H1 (cell line): ENCODE measurements around the gene NAA40. TPM values are rescaled to one million over a fixed set of nuclear protein-coding genes. Genes with fewer than 3 reads are reported as not detected.

ENCODE experiments used
- CTCF ChIA-PET: fragments of 300-600 bp; sonication (Branson Sonifier 250); formaldehyde crosslinking; loops from one replicate; lab custom pipeline; 2021; ENCODE audit not compliant: partially characterized antibody; lab: Charles Lee
- POLR2A ChIA-PET: fragments of 300-600 bp; sonication (Branson Sonifier 250); formaldehyde crosslinking; loops from one replicate; lab custom pipeline; 2021; ENCODE audit warnings: inconsistent platforms; ENCODE audit not compliant: partially characterized antibody; lab: Charles Lee
- DNase-seq, 2 experiments: peaks; one replicate each; pipeline versions ENCODE4 v3.0.0 to v3.0.0-alpha.2; 2010 to 2022; ENCODE audit warnings: low spot score in 2 of 2, low read depth in 1 of 2, mixed read lengths in 1 of 2
- FAIRE-seq: peaks from 2 replicates; lab custom pipeline; 2011; peaks lifted over from hg19 to GRCh38; lab: Jason Lieb, UNC
- H2AFZ ChIP-seq: 2 replicates; pipeline ENCODE4 v1.8.1; 2012; ENCODE audit warnings: low read length, inconsistent platforms
- H2AK5ac ChIP-seq: 2 replicates; pipeline ENCODE4 v1.6.1; 2013; ENCODE audit warnings: low read depth, low read length
- H2BK120ac ChIP-seq: replicated peaks from 2 replicates; pipeline ENCODE3; 2013; ENCODE audit warnings: low read depth, low read length, inconsistent platforms
- H2BK12ac ChIP-seq: 2 replicates; pipeline ENCODE4 v1.6.1; 2013; ENCODE audit warnings: low read depth, low read length
- H2BK15ac ChIP-seq: 2 replicates; pipeline ENCODE4 v1.6.1; 2013; ENCODE audit warnings: low read length
- H2BK20ac ChIP-seq: 2 replicates; pipeline ENCODE4 v1.6.1; 2013; ENCODE audit warnings: low read length
- H2BK5ac ChIP-seq: 2 replicates; pipeline ENCODE4 v1.6.1; 2013; ENCODE audit warnings: low read depth, low read length
- H3K14ac ChIP-seq: 2 replicates; pipeline ENCODE4 v1.6.1; 2013; ENCODE audit warnings: inconsistent platforms; ENCODE audit not compliant: insufficient read length
- H3K18ac ChIP-seq: 2 replicates; pipeline ENCODE4 v1.6.1; 2013; ENCODE audit warnings: low read length; ENCODE audit errors: extremely low read depth
- H3K23ac ChIP-seq: 2 replicates; pipeline ENCODE4 v1.6.1; 2013; ENCODE audit warnings: inconsistent platforms; ENCODE audit not compliant: insufficient read length
- H3K23me2 ChIP-seq: 2 replicates; pipeline ENCODE4 v1.6.1; 2013; ENCODE audit warnings: low read depth, low read length
- H3K27ac ChIP-seq: 2 replicates; pipeline ENCODE4 v1.6.1; 2011; ENCODE audit warnings: low read depth, low read length, inconsistent platforms
- H3K27me3 ChIP-seq, 4 experiments: replicated peaks in 1 of 4; 1 replicate in 1 of 4; 2 replicates in 3 of 4; pipeline versions ENCODE4 v1.6.1 to v1.8.1; 2011 to 2013; ENCODE audit warnings: low read length in 3 of 4, mild to moderate bottlenecking in 3 of 4, inconsistent platforms in 2 of 4, mixed read lengths in 2 of 4, moderate library complexity in 1 of 4; ENCODE audit not compliant: control insufficient read depth in 3 of 4, insufficient read depth in 3 of 4; ENCODE audit errors: extremely low read depth in 1 of 4
- H3K36me3 ChIP-seq, 4 experiments: 2 replicates each; pipeline versions ENCODE4 v1.6.1 to v1.8.1; 2011 to 2013; ENCODE audit warnings: mild to moderate bottlenecking in 4 of 4, low read length in 3 of 4, moderate library complexity in 2 of 4, control low read depth in 1 of 4, inconsistent platforms in 1 of 4; ENCODE audit not compliant: insufficient read depth in 4 of 4, control insufficient read depth in 2 of 4
- H3K4ac ChIP-seq: replicated peaks from 2 replicates; pipeline ENCODE3; 2013; ENCODE audit warnings: low read length, low read depth, mixed read lengths, inconsistent platforms; ENCODE audit not compliant: insufficient read length
- H3K4me1 ChIP-seq, 4 experiments: replicated peaks in 1 of 4; 1 replicate in 1 of 4; 2 replicates in 3 of 4; pipeline versions ENCODE4 v1.6.1 to v1.8.1; 2011 to 2013; ENCODE audit warnings: low read length in 3 of 4, inconsistent platforms in 2 of 4, mixed read lengths in 1 of 4; ENCODE audit not compliant: insufficient read depth in 4 of 4, control insufficient read depth in 3 of 4
- H3K4me2 ChIP-seq, 2 experiments: 2 replicates each; pipeline versions ENCODE4 v1.6.1 to v1.8.1; 2011 to 2013; ENCODE audit warnings: low read depth in 2 of 2, low read length in 2 of 2, control low read depth in 1 of 2, inconsistent platforms in 1 of 2, mild to moderate bottlenecking in 1 of 2; ENCODE audit not compliant: insufficient read depth in 1 of 2
- H3K4me3 ChIP-seq, 4 experiments: fragments of 200-600, 300-600 bp in 1 of 4; sonication (generic), shearing (Covaris generic), sonication (Bioruptor Twin) in 1 of 4; 2 replicates each; pipeline versions ENCODE4 v1.5.1 to v1.8.1; 2011 to 2016; ENCODE audit warnings: low read length in 4 of 4, low read depth in 3 of 4, control low read depth in 2 of 4, inconsistent platforms in 2 of 4, mild to moderate bottlenecking in 2 of 4, mixed read lengths in 1 of 4, moderate library complexity in 1 of 4; ENCODE audit not compliant: insufficient read depth in 2 of 4; ENCODE audit errors: extremely low read depth in 1 of 4
- H3K56ac ChIP-seq: replicated peaks from 2 replicates; pipeline ENCODE3; 2013; ENCODE audit warnings: low read depth, mild to moderate bottlenecking, mixed read lengths, low read length, inconsistent platforms; ENCODE audit not compliant: insufficient read length
- H3K79me1 ChIP-seq: 2 replicates; pipeline ENCODE4 v1.6.1; 2013; ENCODE audit warnings: low read depth, low read length, control low read depth
- H3K79me2 ChIP-seq, 2 experiments: 2 replicates each; pipeline versions ENCODE4 v1.6.1 to v1.8.1; 2012 to 2013; ENCODE audit warnings: low read length in 2 of 2, mild to moderate bottlenecking in 2 of 2, inconsistent platforms in 1 of 2; ENCODE audit not compliant: insufficient read depth in 2 of 2, control insufficient read depth in 1 of 2
- H3K9ac ChIP-seq, 4 experiments: replicated peaks in 1 of 4; 1 replicate in 1 of 4; 2 replicates in 3 of 4; pipeline versions ENCODE4 v1.6.1 to v1.8.1; 2011 to 2013; ENCODE audit warnings: low read depth in 3 of 4, low read length in 3 of 4, control low read depth in 2 of 4, mild to moderate bottlenecking in 2 of 4, moderate library complexity in 2 of 4, inconsistent platforms in 1 of 4; ENCODE audit errors: extremely low read depth in 1 of 4
- H3K9me3 ChIP-seq, 2 experiments: 2 replicates each; pipeline versions ENCODE4 v1.6.1 to v1.8.1; 2012 to 2013; ENCODE audit warnings: mild to moderate bottlenecking in 2 of 2, moderate library complexity in 2 of 2, control low read depth in 1 of 2, inconsistent platforms in 1 of 2, low read depth in 1 of 2, low read length in 1 of 2, mixed read lengths in 1 of 2; ENCODE audit not compliant: insufficient read depth in 2 of 2
- H4K20me1 ChIP-seq, 2 experiments: replicated peaks in 1 of 2; 2 replicates each; pipeline versions ENCODE3 to v1.8.1; 2011 to 2013; ENCODE audit warnings: inconsistent platforms in 2 of 2, low read length in 2 of 2, mild to moderate bottlenecking in 1 of 2; ENCODE audit not compliant: insufficient read depth in 2 of 2, control insufficient read depth in 1 of 2
- H4K5ac ChIP-seq: 2 replicates; pipeline ENCODE4 v1.6.1; 2013; ENCODE audit warnings: low read length, low read depth, mixed read lengths, inconsistent platforms; ENCODE audit not compliant: insufficient read length
- H4K8ac ChIP-seq: 2 replicates; pipeline ENCODE4 v1.8.0; 2013; ENCODE audit warnings: mild to moderate bottlenecking, moderate library complexity, low read length, inconsistent platforms; ENCODE audit not compliant: insufficient read depth; ENCODE audit errors: extremely low read depth
- H4K91ac ChIP-seq: replicated peaks from 2 replicates; pipeline ENCODE3; 2013; ENCODE audit warnings: low read length, mixed read lengths, inconsistent platforms; ENCODE audit not compliant: insufficient read length
- CHD2 ChIP-seq: IDR thresholded peaks from 2 replicates; pipeline ENCODE4 v1.6.1; 2012; ENCODE audit warnings: low read length, improper control_type of control experiment
- CTBP2 ChIP-seq: IDR thresholded peaks from 2 replicates; pipeline ENCODE4 v1.7.0; 2011; ENCODE audit warnings: borderline replicate concordance, mild to moderate bottlenecking, moderate library complexity, mixed read lengths, low read length; ENCODE audit not compliant: insufficient read depth, insufficient read length
- EP300 ChIP-seq, 2 experiments: IDR thresholded peaks; 1 replicate in 1 of 2; 2 replicates in 1 of 2; pipeline ENCODE4 v1.6.1; 2011 to 2012; ENCODE audit warnings: low read depth in 2 of 2, low read length in 2 of 2, mild to moderate bottlenecking in 2 of 2, borderline replicate concordance in 1 of 2, inconsistent platforms in 1 of 2, moderate library complexity in 1 of 2
- HDAC2 ChIP-seq, 2 experiments: fragments of 300-600 bp in 1 of 2; sonication (generic) in 1 of 2; IDR thresholded peaks; 2 replicates each; pipeline ENCODE4 v1.6.1; 2011 to 2012; ENCODE audit warnings: low read depth in 2 of 2, low read length in 2 of 2, mild to moderate bottlenecking in 2 of 2, moderate library complexity in 2 of 2, borderline replicate concordance in 1 of 2, inconsistent platforms in 1 of 2
- MAFK ChIP-seq: IDR thresholded peaks from 2 replicates; pipeline ENCODE4 v1.6.1; 2012; ENCODE audit warnings: low read depth, mild to moderate bottlenecking, improper control_type of control experiment, low read length
- RFX5 ChIP-seq: IDR thresholded peaks from 2 replicates; pipeline ENCODE4 v1.6.1; 2011; ENCODE audit warnings: low read depth, low read length, improper control_type of control experiment, borderline replicate concordance
- RNF2 ChIP-seq: fragments of 200-900, 300-1000 bp; sonication (generic); IDR thresholded peaks from 2 replicates; pipeline ENCODE4 v1.7.1; 2016; ENCODE audit warnings: borderline replicate concordance, low read depth, mild to moderate bottlenecking, antibody characterized with exemption, low read length; ENCODE audit not compliant: poor library complexity, severe bottlenecking; ENCODE audit errors: missing control alignments
- SIRT6 ChIP-seq: IDR thresholded peaks from one replicate; pipeline ENCODE4 v1.7.1; 2012; ENCODE audit warnings: low read length, inconsistent platforms
- TEAD4 ChIP-seq: IDR thresholded peaks from 2 replicates; pipeline ENCODE4 v1.6.1; 2012; ENCODE audit warnings: low read depth, low read length, inconsistent platforms, mixed read lengths
- WGBS, 2 experiments: shearing (Covaris generic) in 1 of 2; methylation state at CpG; one replicate each; pipeline versions ENCODE4 v1.1.6 to v1.1.7; 2013 to 2015; ENCODE audit warnings: low lambda C conversion rate in 2 of 2, mixed read lengths in 2 of 2, inconsistent platforms in 1 of 2, low coverage in 1 of 2, missing lambda C conversion rate in 1 of 2; ENCODE audit not compliant: insufficient replicate concordance in 2 of 2, insufficient coverage in 1 of 2, insufficient read length in 1 of 2; ENCODE audit errors: extremely low coverage in 1 of 2, missing lambda C conversion rate in 1 of 2; 5-methylcytosine and 5-hydroxymethylcytosine counted together
- polyA plus RNA-seq, 7 experiments: library from polyadenylated mRNA; depleted of rRNA in 3 of 7; stranded (reverse) in 5 of 7; unstranded in 2 of 7; fragments of >200 nt in 5 of 7; fragments of 200-250 nt in 2 of 7; gene quantifications; 1 replicate in 5 of 7; 2 replicates in 1 of 7; 4 replicates in 1 of 7; pipeline versions ENCODE4 v1.2.1 to v1.2.3, GENCODE V29; 2011 to 2013; ENCODE audit warnings: missing spikeins in 2 of 7, mixed read lengths in 2 of 7
- total RNA-seq: library from RNA; stranded (reverse); fragmentation: NEBNext Ultra II Directional; extraction: Animal tissue kit (Norgen Biotek cat#: 25700); gene quantifications from 2 replicates; pipeline ENCODE4 v1.2.1, GENCODE V29; 2021

Gene NAA40
- total and polyA plus RNA-seq, 2 of the 8 experiments (the other 6 are each of a cell fraction or from before 2014, with no cell fraction given), result 20.0 to 31.1 TPM

- peaks cover 9% of the 10 kb centered on the region for H3K79me1 ChIP-seq
- ChIA-PET POLR2A (interaction anchor here (0.7 to 10.7 kb wide), 27 partner anchors 9 to 1584 kb away, joined by 3 to 173 read pairs (median 4); partner anchors contain the start of genes MARK2, NAA40 and ZFTA), CTCF (interaction anchor here (0.7 to 9.3 kb wide), 13 partner anchors 9 to 116 kb away, joined by 3 to 129 read pairs (median 4); partner anchors contain the start of genes MARK2 and NAA40)
- H2BK120ac ChIP-seq, result peak overlapping the region; percentile 85
- H3K9me3 ChIP-seq, result no peaks in the 10 kb centered on the region
- 2% methylated on average over 12 of the region's 50 CpGs; no CpG with 5 or more reads in 1 of the 2 experiments for WGBS, 2 experiments
- H2AK5ac ChIP-seq, result peak overlapping the region; percentile 79; the same call in 1 of the 2 replicates
- H3K23me2 ChIP-seq, result peaks cover 31% of the 10 kb centered on the region
- H3K14ac ChIP-seq, result peak overlapping the region; percentile 25
- H3K36me3 ChIP-seq, result peaks cover 10 to 19% (median 15%) of the 10 kb centered on the region in 4 experiments; a peak in 5 of 8 replicates
- H3K4ac ChIP-seq, result peak overlapping the region; percentile 96
- peak overlapping the region; percentile 57 to 86 (median 66) for H3K4me3 ChIP-seq
- H3K18ac ChIP-seq, result peak overlapping the region; percentile 100
- H2BK15ac ChIP-seq, result peak overlapping the region; percentile 96
- peak overlapping the region; percentile 79 for H3K56ac ChIP-seq
- peak overlapping the region; percentile 89 to 97 for H3K4me2 ChIP-seq
- H4K5ac ChIP-seq, result peak overlapping the region; percentile 98
- H3K23ac ChIP-seq, result no peak overlapping the region
- H2AFZ ChIP-seq, result no peak overlapping the region
- peaks cover 12 to 15% of the 10 kb centered on the region in 2 experiments for H4K20me1 ChIP-seq
- peaks cover 0 to 3% (median 0%) of the 10 kb centered on the region in 4 experiments; a peak in 2 of 7 replicates for H3K27me3 ChIP-seq
- H3K79me2 ChIP-seq, result peaks cover 3 to 29% of the 10 kb centered on the region in 2 experiments; a peak in 3 of 4 replicates
- peaks cover 2 to 37% (median 31%) of the 10 kb centered on the region in 4 experiments for H3K4me1 ChIP-seq
- peak overlapping the region; percentile 99 for H2BK5ac ChIP-seq
- FAIRE-seq (no peak), DNase-seq (peak in 1 of 2 experiments; percentile 88)
- H3K9ac ChIP-seq, result peak overlapping the region in 3 of 4 experiments; percentile 81 to 88 (median 82); a peak in 6 of 7 replicates
- H3K27ac ChIP-seq, result peak overlapping the region; percentile 95
- peak overlapping the region; percentile 86; the same call in 1 of the 2 replicates for H2BK20ac ChIP-seq
- H2BK12ac ChIP-seq, result peak overlapping the region; percentile 95
- H4K8ac ChIP-seq, result peak overlapping the region; percentile 97
- H4K91ac ChIP-seq, result peak overlapping the region; percentile 90
- TF ChIP-seq CHD2, result no peak
- no peak for TF ChIP-seq MAFK
- no peak for TF ChIP-seq SIRT6
- TF ChIP-seq EP300 (IDR thresholded peaks at IDR 0.05; ENCODE audit: borderline replicate concordance in 1 of 2, low read depth in 2 of 2, low read length in 2 of 2), result no peak
- peak; percentile 95 for TF ChIP-seq CTBP2
- peak in 1 of 2 experiments; percentile 68; a peak in 3 of 4 replicates for TF ChIP-seq HDAC2 (IDR thresholded peaks at IDR 0.05; ENCODE audit: borderline replicate concordance in 1 of 2, low read depth in 2 of 2, low read length in 2 of 2)
- no peak for TF ChIP-seq RFX5
- 0 out of 2 replicates have a peak, but pooled peaks have one; percentile 11 for TF ChIP-seq TEAD4
- no peak for TF ChIP-seq RNF2
These were observed 20.9 kb upstream of the NAA40 start for GRCh38 chr11:63917692-63918506.
